ENCODE measurements around the gene PIK3CA.
"Not testable (repeated sequence)": the region's sequence is repeated elsewhere in the genome, so short reads cannot be mapped to it uniquely, and the experiment has no call there.

The PIK3CA gene

DNA sequence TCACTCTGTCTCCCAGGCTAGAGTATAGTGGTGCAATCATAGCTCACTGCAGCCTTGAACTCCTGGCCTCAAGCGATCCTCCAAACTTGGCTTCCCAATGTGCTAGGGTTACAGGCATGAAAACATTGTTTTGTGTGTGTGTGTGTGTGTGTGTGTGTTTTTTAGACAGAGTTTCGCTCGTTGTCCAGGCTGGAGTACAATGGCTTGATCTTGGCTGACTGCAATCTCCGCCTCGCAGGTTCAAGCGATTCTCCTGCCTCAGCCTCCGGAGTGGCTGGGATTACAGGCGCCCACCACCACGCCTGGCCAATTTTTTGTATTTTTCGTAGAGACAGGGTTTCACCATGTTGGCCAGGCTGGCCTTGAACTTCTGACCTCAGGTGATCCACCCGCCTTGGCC, 109.6 kb downstream of the PIK3CA start:
- H3K9ac ChIP-seq (ENCODE audit: low read depth in 1 of 2, low read length in 2 of 2); H3K27me3 ChIP-seq (ENCODE audit: control insufficient read depth in 1 of 2, insufficient read depth in 2 of 2, low read length in 2 of 2); H3K36me3 ChIP-seq (ENCODE audit: control insufficient read depth in 1 of 2, insufficient read depth in 2 of 2, low read length in 2 of 2); H3K4me3 ChIP-seq (ENCODE audit: low read depth in 1 of 2, low read length in 2 of 2); H3K4me1 ChIP-seq (ENCODE audit: control insufficient read depth in 1 of 2, insufficient read depth in 2 of 2, low read length in 2 of 2); H3K9me3 ChIP-seq (ENCODE audit: control insufficient read depth in 1 of 2, low read length in 2 of 2); H3K27ac ChIP-seq (ENCODE audit: low read depth, low read length): not testable (repeated sequence)

DNA sequence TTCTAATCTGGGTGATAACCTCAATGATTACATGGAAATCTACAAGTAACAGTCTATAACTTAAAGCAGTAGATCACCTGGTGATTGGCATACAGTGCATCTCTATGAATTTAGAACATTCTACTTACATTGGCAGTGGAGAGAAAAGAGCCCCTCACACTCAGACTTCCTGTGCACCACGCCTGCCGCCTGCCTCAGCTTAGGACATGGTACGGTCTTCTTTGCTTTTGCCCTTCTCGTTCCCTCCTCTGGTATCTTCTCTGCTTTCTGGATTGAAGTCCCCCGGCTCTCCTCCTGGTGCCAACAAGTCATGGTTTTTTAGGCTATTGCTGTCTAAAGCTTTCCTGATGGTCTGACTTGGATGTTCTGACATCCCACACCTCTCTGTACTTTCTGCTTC, 110.7 kb downstream of the PIK3CA start:
- H3K27me3 ChIP-seq (ENCODE audit: control insufficient read depth in 1 of 2, insufficient read depth in 2 of 2, low read length in 2 of 2) = no peaks in the 10 kb centered on the region
- no peak overlapping the region for H3K9ac ChIP-seq (ENCODE audit: low read depth in 1 of 2, low read length in 2 of 2)
- H3K4me1 ChIP-seq (ENCODE audit: control insufficient read depth in 1 of 2, insufficient read depth in 2 of 2, low read length in 2 of 2) = peaks cover 3 to 4% of the 10 kb centered on the region in 2 donors
- H3K4me3 ChIP-seq (ENCODE audit: low read depth in 1 of 2, low read length in 2 of 2) = no peak overlapping the region
- no peaks in the 10 kb centered on the region for H3K36me3 ChIP-seq (ENCODE audit: control insufficient read depth in 1 of 2, insufficient read depth in 2 of 2, low read length in 2 of 2)
- H3K27ac ChIP-seq (ENCODE audit: low read depth, low read length) = no peak overlapping the region
- H3K9me3 ChIP-seq (ENCODE audit: control insufficient read depth in 1 of 2, low read length in 2 of 2) = peaks cover 0 to 3% of the 10 kb centered on the region in 2 donors

DNA sequence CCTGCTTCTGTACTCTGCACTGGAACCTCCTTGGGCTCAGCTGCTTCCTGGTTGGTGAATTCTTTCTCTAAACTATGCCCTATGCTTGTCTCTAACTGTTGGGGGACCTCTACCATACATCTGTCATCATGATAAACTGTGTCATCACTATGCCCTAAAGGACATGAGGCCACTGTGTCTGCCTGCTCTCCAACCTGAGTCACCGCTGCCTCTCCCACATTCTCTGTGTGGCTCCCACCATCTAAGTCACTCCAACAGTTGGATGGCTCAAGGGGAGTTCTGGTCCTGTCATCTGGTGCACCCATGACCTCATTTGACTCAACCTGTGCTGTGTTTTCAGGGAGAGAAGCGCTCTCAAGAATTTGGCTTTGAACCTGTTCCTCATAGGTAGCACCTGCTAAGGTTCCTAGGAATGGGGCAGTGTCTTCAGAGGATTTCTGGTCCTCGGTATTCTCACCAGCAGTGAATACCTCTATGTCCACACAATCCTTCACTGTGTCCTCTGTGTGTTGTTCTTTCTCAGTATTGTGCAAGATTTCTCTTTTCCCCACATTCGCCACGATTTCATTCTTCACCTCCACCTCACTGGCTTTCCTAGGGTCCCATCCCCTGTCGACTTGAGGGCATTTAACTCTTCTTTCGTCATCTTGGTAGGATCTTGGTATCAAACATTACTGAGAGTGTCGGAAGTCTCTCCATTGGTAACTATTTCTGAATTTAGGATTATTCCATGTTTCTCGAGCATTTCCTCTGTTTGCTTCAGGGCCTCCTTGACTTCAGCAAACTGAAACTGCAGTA, 112.0 kb downstream of the PIK3CA start:
- H3K27ac ChIP-seq (ENCODE audit: low read depth, low read length); H3K4me1 ChIP-seq (ENCODE audit: control insufficient read depth in 1 of 2, insufficient read depth in 2 of 2, low read length in 2 of 2); H3K36me3 ChIP-seq (ENCODE audit: control insufficient read depth in 1 of 2, insufficient read depth in 2 of 2, low read length in 2 of 2); H3K9me3 ChIP-seq (ENCODE audit: control insufficient read depth in 1 of 2, low read length in 2 of 2); H3K27me3 ChIP-seq (ENCODE audit: control insufficient read depth in 1 of 2, insufficient read depth in 2 of 2, low read length in 2 of 2); H3K9ac ChIP-seq (ENCODE audit: low read depth in 1 of 2, low read length in 2 of 2): not testable (repeated sequence)
- peak overlapping the region; percentile 49 to 71 for H3K4me3 ChIP-seq (ENCODE audit: low read depth in 1 of 2, low read length in 2 of 2)

DNA sequence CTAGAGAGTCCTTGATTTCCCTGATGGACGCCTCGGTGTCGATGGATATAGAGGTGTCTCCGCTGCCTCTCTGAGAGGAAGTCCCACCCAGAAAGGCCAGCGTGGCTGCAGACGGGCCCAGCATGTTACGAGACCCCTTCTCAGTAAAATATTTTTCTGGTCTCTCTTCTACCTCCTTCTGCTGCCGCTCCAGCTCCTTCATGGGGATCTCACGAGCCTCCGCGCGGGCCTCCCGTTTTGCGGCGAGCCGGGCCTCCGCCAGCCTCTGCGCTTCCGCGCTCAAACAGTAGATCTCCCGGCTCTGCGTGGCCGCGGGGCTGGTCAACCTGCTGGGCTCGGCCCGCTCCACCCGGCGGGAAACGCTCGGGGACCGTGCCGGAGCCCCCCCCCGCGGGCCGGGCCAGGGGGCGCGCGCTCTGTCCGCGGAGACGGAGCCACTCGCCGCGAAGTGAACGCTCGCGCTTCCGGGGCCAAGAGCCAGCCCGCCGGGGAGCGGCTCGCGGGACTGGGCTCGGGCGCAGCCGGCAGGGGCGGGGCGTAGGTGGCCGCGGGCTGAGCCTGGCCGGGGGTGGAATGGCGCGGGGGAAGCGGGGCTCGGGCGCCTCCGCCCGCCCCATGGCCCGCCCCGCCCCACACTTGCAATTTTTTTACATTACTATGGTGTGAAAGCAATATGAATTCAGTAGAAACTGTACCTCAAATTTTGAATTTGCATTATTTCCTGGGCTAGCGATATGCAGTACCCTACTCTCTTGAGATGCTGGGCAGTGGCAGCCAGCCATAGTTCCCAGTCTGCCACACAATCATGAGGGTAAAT, 113.0 kb downstream of the PIK3CA start:
- Histone ChIP-seq H3K9me3 (ENCODE audit: control insufficient read depth in 1 of 2, low read length in 2 of 2) (peaks cover 0 to 3% of the 10 kb centered on the region in 2 donors), H3K36me3 (ENCODE audit: control insufficient read depth in 1 of 2, insufficient read depth in 2 of 2, low read length in 2 of 2) (no peaks in the 10 kb centered on the region), H3K4me1 (ENCODE audit: control insufficient read depth in 1 of 2, insufficient read depth in 2 of 2, low read length in 2 of 2) (peaks cover 3 to 4% of the 10 kb centered on the region in 2 donors), H3K9ac (ENCODE audit: low read depth in 1 of 2, low read length in 2 of 2) (peak overlapping the region; percentile 35 to 38), H3K4me3 (ENCODE audit: low read depth in 1 of 2, low read length in 2 of 2) (peak overlapping the region; percentile 49 to 71), H3K27me3 (ENCODE audit: control insufficient read depth in 1 of 2, insufficient read depth in 2 of 2, low read length in 2 of 2) (no peaks in the 10 kb centered on the region), H3K27ac (ENCODE audit: low read depth, low read length) (no peak overlapping the region)

- no peak overlapping the region for H3K9ac ChIP-seq (ENCODE audit: low read depth in 1 of 2, low read length in 2 of 2)
- no peaks in the 10 kb centered on the region for H3K36me3 ChIP-seq (ENCODE audit: control insufficient read depth in 1 of 2, insufficient read depth in 2 of 2, low read length in 2 of 2)
- no peak overlapping the region for H3K4me3 ChIP-seq (ENCODE audit: low read depth in 1 of 2, low read length in 2 of 2)
- H3K27me3 ChIP-seq (ENCODE audit: control insufficient read depth in 1 of 2, insufficient read depth in 2 of 2, low read length in 2 of 2) = no peaks in the 10 kb centered on the region
- H3K4me1 ChIP-seq (ENCODE audit: control insufficient read depth in 1 of 2, insufficient read depth in 2 of 2, low read length in 2 of 2) = peaks cover 3 to 4% of the 10 kb centered on the region in 2 donors
- H3K9me3 ChIP-seq (ENCODE audit: control insufficient read depth in 1 of 2, low read length in 2 of 2) = peaks cover 0 to 3% of the 10 kb centered on the region in 2 donors
- no peak overlapping the region for H3K27ac ChIP-seq (ENCODE audit: low read depth, low read length)
Observed at GRCh38 chr3:179263134-179263533, 115.0 kb downstream of the PIK3CA start.

DNA sequence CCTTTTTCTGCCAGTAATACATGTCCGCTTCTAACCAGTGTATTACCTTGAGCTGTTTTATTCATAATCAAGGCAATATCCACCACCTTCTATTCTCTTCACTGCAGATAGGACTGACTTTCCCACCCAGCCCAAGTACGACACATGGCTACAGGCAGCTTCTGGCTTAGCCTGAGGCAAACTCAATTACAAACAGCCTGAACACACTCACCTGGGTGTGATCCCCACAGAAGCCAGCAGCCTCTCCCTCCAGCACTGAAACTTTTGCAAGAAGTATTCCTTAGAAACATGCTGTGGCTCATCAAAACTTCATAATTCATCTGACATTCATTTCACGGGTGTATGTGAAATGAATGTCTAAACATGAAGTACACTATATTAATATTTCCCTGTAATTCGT, 116.3 kb downstream of the PIK3CA start:
- H3K4me3 ChIP-seq (ENCODE audit: low read depth in 1 of 2, low read length in 2 of 2) = no peak overlapping the region

GRCh38 chr3:179265092-179265491, 116.9 kb downstream of the PIK3CA start:
- Histone ChIP-seq H3K9ac (ENCODE audit: low read depth in 1 of 2, low read length in 2 of 2) (no peak overlapping the region), H3K9me3 (ENCODE audit: control insufficient read depth in 1 of 2, low read length in 2 of 2) (peaks cover 0 to 3% of the 10 kb centered on the region in 2 donors), H3K27me3 (ENCODE audit: control insufficient read depth in 1 of 2, insufficient read depth in 2 of 2, low read length in 2 of 2) (no peaks in the 10 kb centered on the region), H3K4me1 (ENCODE audit: control insufficient read depth in 1 of 2, insufficient read depth in 2 of 2, low read length in 2 of 2) (peaks cover 3 to 10% of the 10 kb centered on the region in 2 donors), H3K36me3 (ENCODE audit: control insufficient read depth in 1 of 2, insufficient read depth in 2 of 2, low read length in 2 of 2) (no peaks in the 10 kb centered on the region), H3K4me3 (ENCODE audit: low read depth in 1 of 2, low read length in 2 of 2) (no peak overlapping the region), H3K27ac (ENCODE audit: low read depth, low read length) (no peak overlapping the region)

More for the DNA sequence above, 116.3 kb downstream of the PIK3CA start:
- Histone ChIP-seq H3K9me3 (ENCODE audit: control insufficient read depth in 1 of 2, low read length in 2 of 2) (peaks cover 0 to 3% of the 10 kb centered on the region in 2 donors), H3K27ac (ENCODE audit: low read depth, low read length) (no peak overlapping the region), H3K27me3 (ENCODE audit: control insufficient read depth in 1 of 2, insufficient read depth in 2 of 2, low read length in 2 of 2) (no peaks in the 10 kb centered on the region), H3K36me3 (ENCODE audit: control insufficient read depth in 1 of 2, insufficient read depth in 2 of 2, low read length in 2 of 2) (no peaks in the 10 kb centered on the region), H3K4me1 (ENCODE audit: control insufficient read depth in 1 of 2, insufficient read depth in 2 of 2, low read length in 2 of 2) (peaks cover 3 to 10% of the 10 kb centered on the region in 2 donors), H3K9ac (ENCODE audit: low read depth in 1 of 2, low read length in 2 of 2) (no peak overlapping the region)

DNA sequence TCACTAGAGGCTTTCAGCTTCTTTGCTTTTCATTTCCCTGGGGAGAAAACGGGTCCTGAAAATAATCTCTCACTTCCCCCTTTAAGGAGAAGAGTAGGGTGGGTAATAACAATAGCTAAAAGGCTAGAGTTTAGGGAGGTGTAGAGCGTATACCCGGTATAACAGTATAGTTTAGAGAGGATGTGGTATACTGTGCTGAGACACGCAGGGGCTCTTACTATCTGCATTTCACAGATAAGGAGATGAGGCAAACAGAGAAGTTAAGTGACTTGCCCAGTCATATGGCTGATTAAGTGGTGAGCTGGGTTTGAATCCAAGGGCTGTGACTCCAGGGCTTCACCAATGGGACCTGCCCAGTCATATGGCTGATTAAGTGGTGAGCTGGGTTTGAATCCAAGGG, 117.7 kb downstream of the PIK3CA start:
- no peak overlapping the region for H3K9ac ChIP-seq (ENCODE audit: low read depth in 1 of 2, low read length in 2 of 2)
- H3K27me3 ChIP-seq (ENCODE audit: control insufficient read depth in 1 of 2, insufficient read depth in 2 of 2, low read length in 2 of 2) = no peaks in the 10 kb centered on the region
- H3K4me3 ChIP-seq (ENCODE audit: low read depth in 1 of 2, low read length in 2 of 2) = no peak overlapping the region
- no peaks in the 10 kb centered on the region for H3K9me3 ChIP-seq (ENCODE audit: control insufficient read depth in 1 of 2, low read length in 2 of 2)
- peaks cover 3 to 10% of the 10 kb centered on the region in 2 donors for H3K4me1 ChIP-seq (ENCODE audit: control insufficient read depth in 1 of 2, insufficient read depth in 2 of 2, low read length in 2 of 2)
- H3K36me3 ChIP-seq (ENCODE audit: control insufficient read depth in 1 of 2, insufficient read depth in 2 of 2, low read length in 2 of 2) = no peaks in the 10 kb centered on the region
- H3K27ac ChIP-seq (ENCODE audit: low read depth, low read length) = no peak overlapping the region

DNA sequence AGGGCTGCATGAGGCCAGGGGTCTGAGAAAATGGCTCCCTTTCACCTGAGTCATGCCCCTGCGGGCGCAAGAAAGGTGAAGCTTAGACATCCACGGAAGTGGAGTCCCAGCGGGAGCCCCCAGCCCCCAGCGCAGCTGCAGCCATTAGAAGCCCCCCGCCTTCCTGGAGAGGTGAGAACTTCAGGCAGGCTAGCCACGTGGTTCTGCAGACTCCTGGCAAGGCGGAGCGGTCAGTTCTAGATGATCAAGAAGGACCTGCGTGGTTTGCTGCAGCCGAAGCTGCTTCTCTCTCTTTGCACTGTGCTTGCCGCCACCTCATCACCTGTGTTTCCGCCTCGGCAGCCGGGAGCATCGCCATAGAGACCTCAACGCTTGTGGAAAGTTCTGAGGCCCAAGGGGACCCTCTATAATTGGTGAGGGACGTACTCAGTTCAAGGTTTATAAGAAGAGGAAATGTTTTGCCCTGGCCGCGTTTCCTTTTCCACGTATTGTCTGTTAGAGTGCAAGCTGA, 118.6 kb downstream of the PIK3CA start:
- H3K27ac ChIP-seq (ENCODE audit: low read depth, low read length) = no peak overlapping the region
- no peaks in the 10 kb centered on the region for H3K9me3 ChIP-seq (ENCODE audit: control insufficient read depth in 1 of 2, low read length in 2 of 2)
- no peaks in the 10 kb centered on the region for H3K27me3 ChIP-seq (ENCODE audit: control insufficient read depth in 1 of 2, insufficient read depth in 2 of 2, low read length in 2 of 2)
- H3K9ac ChIP-seq (ENCODE audit: low read depth in 1 of 2, low read length in 2 of 2) = no peak overlapping the region
- no peaks in the 10 kb centered on the region for H3K36me3 ChIP-seq (ENCODE audit: control insufficient read depth in 1 of 2, insufficient read depth in 2 of 2, low read length in 2 of 2)
- peaks cover 0 to 7% of the 10 kb centered on the region in 2 donors for H3K4me1 ChIP-seq (ENCODE audit: control insufficient read depth in 1 of 2, insufficient read depth in 2 of 2, low read length in 2 of 2)
- H3K4me3 ChIP-seq (ENCODE audit: low read depth in 1 of 2, low read length in 2 of 2) = no peak overlapping the region

GRCh38 chr3:179268400-179269051, 120.4 kb downstream of the PIK3CA start:
- H3K27me3 ChIP-seq (ENCODE audit: control insufficient read depth in 1 of 2, insufficient read depth in 2 of 2, low read length in 2 of 2) = no peaks in the 10 kb centered on the region
- no peak overlapping the region for H3K27ac ChIP-seq (ENCODE audit: low read depth, low read length)
- H3K4me1 ChIP-seq (ENCODE audit: control insufficient read depth in 1 of 2, insufficient read depth in 2 of 2, low read length in 2 of 2) = peaks cover 0 to 6% of the 10 kb centered on the region in 2 donors
- no peaks in the 10 kb centered on the region for H3K36me3 ChIP-seq (ENCODE audit: control insufficient read depth in 1 of 2, insufficient read depth in 2 of 2, low read length in 2 of 2)
- H3K9me3 ChIP-seq (ENCODE audit: control insufficient read depth in 1 of 2, low read length in 2 of 2) = no peaks in the 10 kb centered on the region
- no peak overlapping the region for H3K4me3 ChIP-seq (ENCODE audit: low read depth in 1 of 2, low read length in 2 of 2)
- no peak overlapping the region for H3K9ac ChIP-seq (ENCODE audit: low read depth in 1 of 2, low read length in 2 of 2)
